Uterus (tissue), 4 donors: Measurements from ENCODE around the gene SHC4. TPM values are rescaled to one million over a fixed set of nuclear protein-coding genes. Genes with fewer than 3 reads are reported as not detected.

Experiments
- DNase-seq, 2 donors: peaks; one replicate each; pipeline ENCODE4 v3.0.0-alpha.2; 2019 to 2020
- H3K27ac ChIP-seq, 2 donors: fragments of 200-600 bp; sonication (generic); 1 replicate in 1 of 2; 2 replicates in 1 of 2; pipeline ENCODE4 v1.5.1; 2016 to 2018
- H3K27me3 ChIP-seq, 2 donors: fragments of 200-600 bp; sonication (generic); one replicate each; pipeline ENCODE4 v1.5.1; 2018 to 2019; ENCODE audit warnings: control low read depth in 1 of 2
- H3K36me3 ChIP-seq, 2 donors: fragments of 200-600 bp; sonication (generic); one replicate each; pipeline ENCODE4 v1.5.1; 2019; ENCODE audit warnings: control low read depth in 1 of 2
- H3K4me1 ChIP-seq, 2 donors: fragments of 200-600 bp; sonication (generic); one replicate each; pipeline ENCODE4 v1.5.1; 2018 to 2019; ENCODE audit warnings: control low read depth in 1 of 2
- H3K4me3 ChIP-seq, 2 donors: fragments of 200-600 bp; sonication (generic); 1 replicate in 1 of 2; 2 replicates in 1 of 2; pipeline ENCODE4 v1.5.1; 2018 to 2019; ENCODE audit warnings: mild to moderate bottlenecking in 1 of 2
- H3K9me3 ChIP-seq, 2 donors: fragments of 200-600 bp; sonication (generic); one replicate each; pipeline ENCODE4 v1.5.1; 2019; ENCODE audit warnings: control low read depth in 1 of 2
- POLR2A ChIP-seq, 2 donors: fragments of 450-650 bp; IDR thresholded peaks; one replicate each; pipeline ENCODE4 v1.6.1; 2016; ENCODE audit warnings: antibody characterized with exemption in 2 of 2, mild to moderate bottlenecking in 1 of 2, moderate library complexity in 1 of 2
- intact Hi-C: fragments of 100-400 bp; cut with DNase I; formaldehyde crosslinking; loops from one replicate; pipeline ENCODE4 v1.15.1; 2023; ENCODE audit warnings: low total_unique reads
- total RNA-seq, 4 donors: library from RNA; depleted of rRNA in 3 of 4; stranded (reverse); fragments of >200 nt in 3 of 4; gene quantifications; one replicate each; pipeline versions ENCODE4 v1.1.0 to v1.2.4, GENCODE V29; 2014 to 2023
- TF ChIP-seq, protein P1 (sequence below), 4 experiments: fragments of 200-600 bp in 2 of 4; fragments of 450-650 bp in 2 of 4; sonication (generic) in 2 of 4; IDR thresholded peaks; one replicate each; pipeline ENCODE4 v1.5.1; 2016 to 2019; ENCODE audit warnings: antibody characterized with exemption in 4 of 4, mild to moderate bottlenecking in 2 of 4, moderate library complexity in 1 of 4
- donor health status: DM: yes; HTN: yes; CAD: no.

Gene SHC4
- total RNA-seq, 4 donors from 2014 or later, result 0.88 to 6.8 (median 5.0) TPM; not detected in 1

DNA sequence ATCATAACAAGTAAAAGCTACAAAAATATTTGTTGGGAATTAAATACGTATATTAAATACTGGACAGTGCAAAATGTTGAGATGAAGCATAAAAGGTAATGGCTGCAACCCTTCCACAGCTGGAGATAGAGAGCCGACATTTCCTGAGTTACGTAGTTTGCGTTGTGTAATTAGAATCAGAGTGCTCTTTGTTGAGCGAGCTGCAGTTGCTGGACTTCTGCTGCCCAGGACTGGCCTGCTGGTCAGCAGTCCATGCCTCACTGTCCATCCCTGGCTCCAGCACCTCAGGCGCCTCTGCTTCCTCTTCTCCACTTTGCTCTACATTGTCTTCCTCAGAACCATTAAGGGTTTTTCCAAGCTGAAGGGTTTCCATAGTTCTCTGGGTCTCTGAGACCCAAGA, 28.4 kb upstream of the SHC4 start:
- TF ChIP-seq POLR2A (IDR thresholded peaks at IDR 0.05), result no peak
- Histone ChIP-seq H3K27ac (no peak overlapping the region), H3K27me3 (no peaks in the 10 kb centered on the region), H3K4me1 (no peaks in the 10 kb centered on the region), H3K36me3 (no peaks in the 10 kb centered on the region), H3K9me3 (no peaks in the 10 kb centered on the region), H3K4me3 (no peak overlapping the region)
- intact Hi-C loops, result no loop called here
- no peak for DNase-seq

DNA sequence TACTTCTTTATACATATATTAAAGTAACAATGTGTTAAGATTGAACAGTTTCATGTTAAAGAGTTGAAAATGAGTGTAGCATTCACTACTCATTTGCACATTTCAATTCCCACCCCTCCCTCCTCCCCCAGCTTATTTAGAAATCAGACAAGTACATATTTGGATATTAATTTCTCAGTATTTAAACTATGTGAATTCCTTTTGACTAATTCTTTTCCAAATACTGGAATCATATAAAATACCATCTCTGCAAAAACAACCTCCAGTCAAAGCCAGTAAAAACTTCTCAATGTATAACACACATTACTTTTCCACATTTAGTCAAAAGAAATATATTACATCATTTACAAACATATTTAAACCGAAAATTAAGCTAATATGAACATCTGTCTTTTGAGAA, 25.5 kb upstream of the SHC4 start:
- Histone ChIP-seq H3K9me3 (no peaks in the 10 kb centered on the region), H3K4me1 (peaks cover 0 to under 1% of the 10 kb centered on the region in 2 donors), H3K27me3 (no peaks in the 10 kb centered on the region), H3K4me3 (no peak overlapping the region), H3K36me3 (no peaks in the 10 kb centered on the region), H3K27ac (no peak overlapping the region)
- no peak for DNase-seq
- intact Hi-C loops, result no loop called here
- TF ChIP-seq POLR2A (IDR thresholded peaks at IDR 0.05), result no peak
- TF ChIP-seq, protein P1, sequence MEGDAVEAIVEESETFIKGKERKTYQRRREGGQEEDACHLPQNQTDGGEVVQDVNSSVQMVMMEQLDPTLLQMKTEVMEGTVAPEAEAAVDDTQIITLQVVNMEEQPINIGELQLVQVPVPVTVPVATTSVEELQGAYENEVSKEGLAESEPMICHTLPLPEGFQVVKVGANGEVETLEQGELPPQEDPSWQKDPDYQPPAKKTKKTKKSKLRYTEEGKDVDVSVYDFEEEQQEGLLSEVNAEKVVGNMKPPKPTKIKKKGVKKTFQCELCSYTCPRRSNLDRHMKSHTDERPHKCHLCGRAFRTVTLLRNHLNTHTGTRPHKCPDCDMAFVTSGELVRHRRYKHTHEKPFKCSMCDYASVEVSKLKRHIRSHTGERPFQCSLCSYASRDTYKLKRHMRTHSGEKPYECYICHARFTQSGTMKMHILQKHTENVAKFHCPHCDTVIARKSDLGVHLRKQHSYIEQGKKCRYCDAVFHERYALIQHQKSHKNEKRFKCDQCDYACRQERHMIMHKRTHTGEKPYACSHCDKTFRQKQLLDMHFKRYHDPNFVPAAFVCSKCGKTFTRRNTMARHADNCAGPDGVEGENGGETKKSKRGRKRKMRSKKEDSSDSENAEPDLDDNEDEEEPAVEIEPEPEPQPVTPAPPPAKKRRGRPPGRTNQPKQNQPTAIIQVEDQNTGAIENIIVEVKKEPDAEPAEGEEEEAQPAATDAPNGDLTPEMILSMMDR (IDR thresholded peaks at IDR 0.05), result no peak

DNA sequence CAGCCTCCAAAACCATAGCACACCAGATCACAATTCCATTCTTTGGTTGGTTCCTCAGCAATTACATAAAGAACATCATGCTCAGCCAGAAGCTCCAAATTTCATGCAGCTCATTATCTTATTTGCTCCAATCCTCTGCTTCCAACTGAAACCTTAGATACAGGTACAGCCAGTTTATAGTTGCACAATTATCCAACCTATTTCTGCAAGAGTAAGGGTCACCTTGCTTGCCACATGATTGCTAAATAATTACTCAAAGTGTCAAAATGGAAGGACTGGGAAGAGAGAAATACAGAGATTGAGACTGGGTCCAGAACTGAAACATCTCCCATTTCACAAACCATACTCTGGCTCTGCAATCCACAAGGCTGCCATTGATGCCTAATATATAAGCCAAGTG, 23.4 kb upstream of the SHC4 start:
- no peak for DNase-seq
- Histone ChIP-seq H3K9me3 (no peaks in the 10 kb centered on the region), H3K27ac (no peak overlapping the region), H3K4me1 (peaks cover 0 to 4% of the 10 kb centered on the region in 2 donors), H3K4me3 (no peak overlapping the region), H3K36me3 (no peaks in the 10 kb centered on the region), H3K27me3 (no peaks in the 10 kb centered on the region)
- intact Hi-C loops, result no loop called here
- TF ChIP-seq, protein P1 (IDR thresholded peaks at IDR 0.05), result no peak
- TF ChIP-seq POLR2A (IDR thresholded peaks at IDR 0.05), result no peak

DNA sequence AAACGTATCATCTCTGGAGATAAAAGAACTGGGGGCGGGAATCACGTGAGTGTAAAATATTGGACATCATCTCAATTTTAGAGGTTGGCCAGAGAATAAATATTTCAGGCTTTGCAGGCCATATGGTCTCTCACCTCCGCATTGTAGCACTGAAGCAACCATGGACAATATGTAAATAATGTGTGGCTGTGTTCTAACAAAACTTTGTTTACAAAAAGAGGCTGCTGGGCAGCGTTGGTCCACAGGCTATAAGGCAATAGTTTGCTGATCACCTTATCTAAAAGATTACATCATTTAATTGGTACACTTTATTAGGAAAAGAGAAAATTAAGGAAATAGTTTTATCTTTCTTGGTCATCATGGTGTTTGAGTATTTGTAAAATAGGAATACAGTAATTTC, 22.5 kb upstream of the SHC4 start:
- TF ChIP-seq, protein P1 (IDR thresholded peaks at IDR 0.05), result no peak
- no peak for TF ChIP-seq POLR2A (IDR thresholded peaks at IDR 0.05)
- DNase-seq, result no peak
- intact Hi-C loops, result no loop called here
- Histone ChIP-seq H3K27me3 (no peaks in the 10 kb centered on the region), H3K27ac (no peak overlapping the region), H3K4me1 (peaks cover 0 to 4% of the 10 kb centered on the region in 2 donors), H3K4me3 (no peak overlapping the region), H3K36me3 (no peaks in the 10 kb centered on the region), H3K9me3 (no peaks in the 10 kb centered on the region)

DNA sequence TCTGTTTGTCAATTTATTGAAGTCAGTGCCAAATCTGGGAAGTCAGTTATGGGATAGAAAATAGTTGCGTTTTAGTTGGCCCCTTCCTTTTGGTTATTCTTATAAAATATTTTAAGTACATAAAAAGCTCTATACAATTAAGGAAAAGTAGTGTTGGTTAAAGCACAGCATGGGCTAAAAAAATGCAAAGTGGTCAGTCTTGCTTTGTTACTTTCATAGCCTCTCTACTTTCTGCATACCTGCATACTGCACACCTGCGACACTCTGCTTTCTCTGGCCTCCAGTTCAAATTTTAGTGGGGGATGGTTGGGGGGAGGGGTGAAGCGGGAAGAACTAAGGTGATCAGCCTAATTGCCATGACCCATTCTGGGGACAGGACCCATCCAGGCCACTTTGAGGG, 21.8 kb upstream of the SHC4 start:
- Histone ChIP-seq H3K27me3 (no peaks in the 10 kb centered on the region), H3K4me3 (no peak overlapping the region), H3K4me1 (peaks cover 0 to 4% of the 10 kb centered on the region in 2 donors), H3K27ac (no peak overlapping the region), H3K9me3 (no peaks in the 10 kb centered on the region), H3K36me3 (no peaks in the 10 kb centered on the region)
- no peak for DNase-seq
- TF ChIP-seq, protein P1 (IDR thresholded peaks at IDR 0.05), result no peak
- TF ChIP-seq POLR2A (IDR thresholded peaks at IDR 0.05), result no peak
- intact Hi-C loops, result no loop called here

DNA sequence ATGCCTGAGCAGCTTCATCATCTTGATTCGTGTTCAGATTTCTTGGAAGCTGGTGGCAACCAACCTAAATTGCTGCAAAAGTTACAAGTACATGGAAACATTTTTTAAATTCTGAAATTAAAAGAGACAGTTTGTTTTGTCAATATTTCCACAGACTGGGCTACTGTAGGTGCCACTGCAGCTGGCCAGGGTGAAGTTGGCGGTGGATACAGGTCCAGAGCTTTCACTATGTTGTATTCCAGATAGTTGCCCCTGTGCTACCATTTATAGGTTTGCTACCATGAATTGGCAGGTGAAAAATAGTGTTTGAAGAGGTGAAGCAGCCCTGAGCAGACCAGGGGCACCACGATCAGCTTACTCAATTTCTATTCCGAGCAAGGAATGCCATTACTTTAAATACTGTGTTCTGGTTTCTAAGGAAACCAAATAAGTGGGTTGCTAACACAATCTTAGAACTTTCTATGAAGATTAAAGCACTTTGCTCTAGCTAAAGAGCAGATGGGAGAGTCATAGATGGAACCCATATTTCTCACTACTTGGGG, 21.2 kb upstream of the SHC4 start:
- no peak for TF ChIP-seq POLR2A (IDR thresholded peaks at IDR 0.05)
- TF ChIP-seq, protein P1 (IDR thresholded peaks at IDR 0.05), result no peak
- Histone ChIP-seq H3K27ac (peak overlapping the region in 1 of 2 donors; percentile 39), H3K27me3 (no peaks in the 10 kb centered on the region), H3K36me3 (no peaks in the 10 kb centered on the region), H3K9me3 (no peaks in the 10 kb centered on the region), H3K4me1 (peaks cover 0 to 4% of the 10 kb centered on the region in 2 donors), H3K4me3 (no peak overlapping the region)
- intact Hi-C loops, result no loop called here
- DNase-seq, result no peak
